ENCODE data around the gene TUBGCP5.

The TUBGCP5 gene

GRCh38 chr15:23003736-23004135, 35.6 kb downstream of the TUBGCP5 start:
- H3K36me3 ChIP-seq (ENCODE audit: control insufficient read depth in 2 of 2, insufficient read depth in 1 of 2, low read length in 2 of 2) = peaks cover 15 to 76% of the 10 kb centered on the region in 2 experiments; a peak in 2 of 3 replicates
- POLR2A ChIA-PET = no interaction called here
- TF ChIP-seq ZNF658 (tag by site-specific recombination; IDR thresholded peaks at IDR 0.05) (no peak), CTCF (tag by site-specific recombination; IDR thresholded peaks at IDR 0.05) (no peak), ZNF639 (tag by site-specific recombination; IDR thresholded peaks at IDR 0.05) (no peak), RBAK (tag by site-specific recombination; IDR thresholded peaks at IDR 0.05) (no peak), ZNF433 (tag by site-specific recombination; IDR thresholded peaks at IDR 0.05; ENCODE audit: low read depth) (no peak), ZNF513 (tag by site-specific recombination; IDR thresholded peaks at IDR 0.05) (no peak), ZNF146 (tag by site-specific recombination; IDR thresholded peaks at IDR 0.05) (no peak), ZNF692 (tag by site-specific recombination; IDR thresholded peaks at IDR 0.05) (no peak), ZSCAN4 (tag by site-specific recombination; IDR thresholded peaks at IDR 0.05) (no peak), ZNF48 (tag by site-specific recombination; IDR thresholded peaks at IDR 0.05) (no peak), ZNF561 (tag by site-specific recombination; IDR thresholded peaks at IDR 0.05; ENCODE audit: borderline replicate concordance) (no peak)

GRCh38 chr15:23002920-23003319, 36.4 kb downstream of the TUBGCP5 start:
- Histone ChIP-seq H3K9me3 (ENCODE audit: control insufficient read depth, insufficient read depth, low read depth, low read length) (no peaks in the 10 kb centered on the region), H3K4me3 (ENCODE audit: low read depth, low read length) (no peak overlapping the region), H3K4me1 (ENCODE audit: control insufficient read depth, insufficient read depth, low read length) (no peaks in the 10 kb centered on the region), H3K27ac (ENCODE audit: extremely low read depth, low read depth, low read length) (no peak overlapping the region), H3K36me3 (ENCODE audit: control insufficient read depth in 2 of 2, insufficient read depth in 1 of 2, low read length in 2 of 2) (peaks cover 18 to 75% of the 10 kb centered on the region in 2 experiments; a peak in 2 of 3 replicates)
- CTCF ChIA-PET = no interaction called here
- POLR2A ChIA-PET = no interaction called here
- no peak for TF ChIP-seq ZNF626 (tag by site-specific recombination; IDR thresholded peaks at IDR 0.05)
- TF ChIP-seq ZNF768 (tag by site-specific recombination; IDR thresholded peaks at IDR 0.05) = no peak
- TF ChIP-seq REST (tag by site-specific recombination; IDR thresholded peaks at IDR 0.05) = no peak
- TF ChIP-seq ZBTB1 (tag by site-specific recombination; IDR thresholded peaks at IDR 0.05) = no peak
- no peak for TF ChIP-seq SETDB1 (IDR thresholded peaks at IDR 0.05; ENCODE audit: insufficient read length, low read length)
- no peak for TF ChIP-seq ZNF239 (tag by site-specific recombination; IDR thresholded peaks at IDR 0.05)
- no peak for TF ChIP-seq ZBTB20 (tag by site-specific recombination; IDR thresholded peaks at IDR 0.05)
- TF ChIP-seq ZNF843 (tag by site-specific recombination; IDR thresholded peaks at IDR 0.05) = no peak
- no peak for TF ChIP-seq KLF16 (tag by site-specific recombination; IDR thresholded peaks at IDR 0.05)
- no peak for TF ChIP-seq MZF1 (tag by site-specific recombination; IDR thresholded peaks at IDR 0.05; ENCODE audit: borderline replicate concordance)
- TF ChIP-seq AEBP2 (tag by site-specific recombination; IDR thresholded peaks at IDR 0.05; ENCODE audit: borderline replicate concordance) = no peak
- no peak for TF ChIP-seq ZNF664 (tag by site-specific recombination; IDR thresholded peaks at IDR 0.05)
- no peak for TF ChIP-seq ZNF610 (tag by site-specific recombination; IDR thresholded peaks at IDR 0.05; ENCODE audit: borderline replicate concordance)

More at GRCh38 chr15:23003736-23004135, 35.6 kb downstream of the TUBGCP5 start:
- CTCF ChIA-PET = interaction anchor here (0.7 kb wide), 1 partner anchor 167 kb away, joined by 5 read pairs; no protein-coding TSS in a partner anchor
- Histone ChIP-seq H3K4me3 (ENCODE audit: low read depth, low read length) (no peak overlapping the region), H3K9me3 (ENCODE audit: control insufficient read depth, insufficient read depth, low read depth, low read length) (no peaks in the 10 kb centered on the region), H3K27ac (ENCODE audit: extremely low read depth, low read depth, low read length) (no peak overlapping the region), H3K4me1 (ENCODE audit: control insufficient read depth, insufficient read depth, low read length) (no peaks in the 10 kb centered on the region)
